GM23338 (cell line): Measurements from ENCODE around the gene MVB12B. TPM values are rescaled to one million over a fixed set of nuclear protein-coding genes. Genes with fewer than 3 reads are reported as not detected.

Experiments
- ATAC-seq: fragments of 200-7000 bp; cut with Tn5 transposase; 3 replicates; pipeline ENCODE4 v1.9.1; 2020
- DNase-seq: peaks from one replicate; pipeline ENCODE4 v3.0.0-alpha.2; 2015; ENCODE audit warnings: low spot score
- H2AFZ ChIP-seq: fragments of 200-600 bp; sonication (generic); 2 replicates; pipeline ENCODE4 v1.8.0; 2016; ENCODE audit warnings: antibody characterized with exemption, mild to moderate bottlenecking, moderate library complexity
- H3F3A ChIP-seq: fragments of 200-600 bp; sonication (generic); replicated peaks from 2 replicates; pipeline ENCODE4 v1.8.0; 2017; ENCODE audit warnings: antibody characterized with exemption, mixed run types, low read depth
- H3K27ac ChIP-seq: fragments of 200-600 bp; sonication (generic); 2 replicates; pipeline ENCODE4 v1.6.1; 2016; ENCODE audit warnings: low read depth
- H3K27me3 ChIP-seq: fragments of 200-600 bp; sonication (generic); 2 replicates; pipeline ENCODE4 v1.8.0; 2016; ENCODE audit warnings: mild to moderate bottlenecking, mixed run types, moderate library complexity; ENCODE audit not compliant: insufficient read depth
- H3K36me3 ChIP-seq: fragments of 200-600 bp; sonication (generic); 2 replicates; pipeline ENCODE4 v1.8.0; 2016; ENCODE audit warnings: mild to moderate bottlenecking; ENCODE audit not compliant: insufficient read depth
- H3K4me1 ChIP-seq: fragments of 200-600 bp; sonication (generic); 2 replicates; pipeline ENCODE4 v1.8.0; 2016; ENCODE audit warnings: mild to moderate bottlenecking, moderate library complexity; ENCODE audit not compliant: insufficient read depth
- H3K4me2 ChIP-seq: fragments of 200-600 bp; sonication (generic); 2 replicates; pipeline ENCODE4 v1.7.1; 2017; ENCODE audit warnings: mixed run types
- H3K4me3 ChIP-seq: fragments of 200-600 bp; sonication (generic); 2 replicates; pipeline ENCODE4 v1.6.1; 2016; ENCODE audit warnings: mixed run types
- H3K79me2 ChIP-seq: fragments of 200-600 bp; sonication (generic); replicated peaks from 2 replicates; pipeline ENCODE4 v1.8.0; 2017; ENCODE audit warnings: mild to moderate bottlenecking; ENCODE audit not compliant: insufficient read depth
- H3K9me2 ChIP-seq: fragments of 200-600 bp; sonication (generic); 2 replicates; pipeline ENCODE4 v1.8.0; 2017; ENCODE audit not compliant: insufficient read depth
- H4K20me1 ChIP-seq: fragments of 200-600 bp; sonication (generic); replicated peaks from 2 replicates; pipeline ENCODE4 v1.8.0; 2017; ENCODE audit warnings: mild to moderate bottlenecking; ENCODE audit not compliant: insufficient read depth
- H3K27ac Mint-ChIP-seq: 2 replicates; pipeline ENCODE4 v1.8.0; 2020; ENCODE audit warnings: inconsistent platforms, mild to moderate bottlenecking, moderate library complexity, mixed read lengths
- H3K27me3 Mint-ChIP-seq: 3 replicates; pipeline ENCODE4 v1.8.0; 2022; ENCODE audit warnings: low read depth, mild to moderate bottlenecking, moderate library complexity, mixed read lengths, inconsistent platforms; ENCODE audit not compliant: insufficient read depth, poor library complexity
- H3K36me3 Mint-ChIP-seq: 3 replicates; pipeline ENCODE4 v1.8.0; 2021; ENCODE audit warnings: low read depth, mild to moderate bottlenecking, inconsistent platforms, moderate library complexity, mixed read lengths
- H3K4me1 Mint-ChIP-seq: 3 replicates; pipeline ENCODE4 v1.8.0; 2020; ENCODE audit warnings: mild to moderate bottlenecking, inconsistent platforms, mixed read lengths
- H3K4me3 Mint-ChIP-seq: 3 replicates; pipeline ENCODE4 v1.8.0; 2021; ENCODE audit warnings: moderate library complexity, mild to moderate bottlenecking, inconsistent platforms, mixed read lengths
- H3K9me3 Mint-ChIP-seq: 3 replicates; pipeline ENCODE4 v1.8.0; 2020; ENCODE audit warnings: moderate library complexity, mild to moderate bottlenecking, inconsistent platforms, mixed read lengths
- CREB1 ChIP-seq: fragments of 250-450 bp; sonication (Bioruptor Pico); IDR thresholded peaks from 2 replicates; pipeline ENCODE4 v1.5.0; 2020; ENCODE audit warnings: low read depth, mild to moderate bottlenecking, moderate library complexity
- CTCF ChIP-seq, 2 experiments: fragments of 200-600 bp in 1 of 2; sonication (generic) in 1 of 2; conservative IDR thresholded peaks; 2 replicates each; pipeline versions ENCODE4 v1.5.1 to v1.6.1; 2016 to 2017; ENCODE audit warnings: antibody characterized with exemption in 2 of 2, low read depth in 2 of 2, mild to moderate bottlenecking in 2 of 2, moderate library complexity in 1 of 2
- ETS1 ChIP-seq: IDR thresholded peaks from 2 replicates; pipeline ENCODE4 v1.6.1; 2016; ENCODE audit warnings: antibody characterized with exemption
- EZH2 ChIP-seq: fragments of 200-600 bp; sonication (generic); IDR thresholded peaks from one replicate; pipeline ENCODE4 v1.8.0; 2017; ENCODE audit warnings: antibody characterized with exemption, mild to moderate bottlenecking, low read depth; ENCODE audit not compliant: unreplicated experiment
- EZH2phosphoT487 ChIP-seq: fragments of 200-600 bp; sonication (generic); IDR thresholded peaks from one replicate; pipeline ENCODE4 v1.8.1; 2018; ENCODE audit warnings: antibody characterized with exemption; ENCODE audit not compliant: unreplicated experiment
- JUNB ChIP-seq: IDR thresholded peaks from one replicate; pipeline ENCODE4 v1.6.1; 2016; ENCODE audit warnings: antibody characterized with exemption; ENCODE audit not compliant: unreplicated experiment
- NANOG ChIP-seq: IDR thresholded peaks from 2 replicates; pipeline ENCODE4 v1.6.1; 2016; ENCODE audit warnings: antibody characterized with exemption, borderline replicate concordance
- POLR2AphosphoS5 ChIP-seq: IDR thresholded peaks from 2 replicates; pipeline ENCODE4 v1.6.1; 2016; ENCODE audit warnings: antibody characterized with exemption, low read depth
- REST ChIP-seq: IDR thresholded peaks from one replicate; pipeline ENCODE4 v1.6.1; 2018; ENCODE audit warnings: antibody characterized with exemption; ENCODE audit not compliant: unreplicated experiment
- STAT1 ChIP-seq: IDR thresholded peaks from one replicate; pipeline ENCODE4 v1.6.1; 2016; ENCODE audit warnings: antibody characterized with exemption; ENCODE audit not compliant: unreplicated experiment
- ZNF114 ChIP-seq: fragments of 250-450 bp; sonication (Bioruptor Pico); IDR thresholded peaks from 2 replicates; pipeline ENCODE4 v1.5.0; 2020; ENCODE audit warnings: mild to moderate bottlenecking, moderate library complexity
- ZNF331 ChIP-seq: fragments of 250-450 bp; sonication (Bioruptor Pico); IDR thresholded peaks from 2 replicates; pipeline ENCODE4 v1.5.0; 2020; ENCODE audit warnings: low read depth, mild to moderate bottlenecking, moderate library complexity
- ZNF462 ChIP-seq: fragments of 250-450 bp; sonication (Bioruptor Pico); IDR thresholded peaks from 2 replicates; pipeline ENCODE4 v1.5.0; 2020; ENCODE audit warnings: mild to moderate bottlenecking, moderate library complexity
- polyA plus RNA-seq: library from polyadenylated mRNA; unstranded; fragments of >200 nt; fragmentation: Nextera tagmentation; extraction: Ambion mirVana; gene quantifications from 2 replicates; pipeline ENCODE4 v1.2.1, GENCODE V29; 2016
- total RNA-seq: library from RNA; depleted of rRNA; stranded (reverse); fragments of >200 nt; shearing (Covaris generic); gene quantifications from 2 replicates; pipeline ENCODE4 v1.2.3, GENCODE V29; 2014

The MVB12B gene
- total and polyA plus RNA-seq, 2 experiments from 2014 or later, result 1.9 to 6.6 TPM

- H3K9me2 ChIP-seq, result no peaks in the 10 kb centered on the region
- no peak for TF ChIP-seq ZNF331
- no peak for TF ChIP-seq CTCF (conservative IDR thresholded peaks at IDR 0.05; ENCODE audit: low read depth in 2 of 2)
- no peak for TF ChIP-seq NANOG
- no peak for TF ChIP-seq CREB1 (CRISPR knock-in tag)
- no peak for TF ChIP-seq REST
- TF ChIP-seq ZNF462 (CRISPR knock-in tag), result no peak
- no peak for TF ChIP-seq POLR2AphosphoS5
- TF ChIP-seq EZH2phosphoT487, result no peak
- no peak for TF ChIP-seq JUNB
- no peak for TF ChIP-seq EZH2
- no peak for TF ChIP-seq ZNF114 (CRISPR knock-in tag)
- no peak for TF ChIP-seq STAT1
- no peak for TF ChIP-seq ETS1
- no peaks in the 10 kb centered on the region for H3K36me3 ChIP-seq
- H2AFZ ChIP-seq, result no peak overlapping the region
- no peak overlapping the region for H3K4me3 ChIP-seq
- H3K27me3 ChIP-seq, result no peaks in the 10 kb centered on the region
- DNase-seq, result no peak
- H3K36me3 Mint-ChIP-seq, result peaks cover 3% of the 10 kb centered on the region; the same call in 1 of the 3 replicates
- ATAC-seq, result no peak
- no peaks in the 10 kb centered on the region for H3F3A ChIP-seq
- H3K9me3 Mint-ChIP-seq, result peaks cover 4% of the 10 kb centered on the region; the same call in 2 of the 3 replicates
- H3K27me3 Mint-ChIP-seq, result peaks cover 4% of the 10 kb centered on the region
- H3K4me2 ChIP-seq, result no peak overlapping the region
- H3K4me1 Mint-ChIP-seq, result no peaks in the 10 kb centered on the region
- H4K20me1 ChIP-seq, result no peaks in the 10 kb centered on the region; the same call in 1 of the 2 replicates
- H3K4me3 Mint-ChIP-seq, result no peak overlapping the region
- H3K4me1 ChIP-seq, result no peaks in the 10 kb centered on the region
- H3K27ac Mint-ChIP-seq, result no peak overlapping the region
- H3K27ac ChIP-seq, result no peak overlapping the region
- H3K79me2 ChIP-seq, result no peaks in the 10 kb centered on the region
These were observed 216.9 kb downstream of the MVB12B start for GRCh38 chr9:126543490-126543889.
